Thyroid gland (tissue), 4 donors: ENCODE results near the gene OPN4. TPM values are rescaled to one million over a fixed set of nuclear protein-coding genes. Genes with fewer than 3 reads are reported as not detected.
"Not testable (repeated sequence)": the region's sequence is repeated elsewhere in the genome, so short reads cannot be mapped to it uniquely, and the experiment has no call there.

Source experiments
- DNase-seq, 2 donors: peaks; one replicate each; pipeline ENCODE4 v3.0.0-alpha.2; 2019
- H3K27ac ChIP-seq, 3 donors: fragments of 200-600 bp; sonication (generic); 1 replicate in 2 of 3; 2 replicates in 1 of 3; pipeline ENCODE4 v1.5.1; 2016 to 2019; ENCODE audit warnings: mild to moderate bottlenecking in 1 of 3, moderate library complexity in 1 of 3
- H3K27me3 ChIP-seq: fragments of 200-600 bp; sonication (generic); one replicate; pipeline ENCODE4 v1.5.1; 2019
- H3K36me3 ChIP-seq, 2 donors: fragments of 200-600 bp; sonication (generic); one replicate each; pipeline ENCODE4 v1.5.1; 2016 to 2019
- H3K4me1 ChIP-seq, 2 donors: fragments of 200-600 bp; sonication (generic); one replicate each; pipeline ENCODE4 v1.5.1; 2017 to 2019
- H3K4me3 ChIP-seq, 3 donors: fragments of 200-600 bp; sonication (generic); replicated peaks in 1 of 3; 1 replicate in 2 of 3; 2 replicates in 1 of 3; pipeline ENCODE4 v1.5.1; 2016; ENCODE audit warnings: mild to moderate bottlenecking in 1 of 3
- H3K9me3 ChIP-seq: fragments of 200-600 bp; sonication (generic); one replicate; pipeline ENCODE4 v1.5.1; 2017
- POLR2A ChIP-seq, 2 donors: fragments of 450-650 bp; IDR thresholded peaks; one replicate each; pipeline ENCODE4 v1.6.1; 2017; ENCODE audit warnings: antibody characterized with exemption in 2 of 2, mild to moderate bottlenecking in 2 of 2, moderate library complexity in 1 of 2
- WGBS, 2 donors: methylation state at CpG; one replicate each; pipeline ENCODE4 v1.1.5; 2017; 5-methylcytosine and 5-hydroxymethylcytosine counted together
- intact Hi-C: fragments of 100-400 bp; cut with DNase I; formaldehyde crosslinking; loops from one replicate; pipeline ENCODE4 v1.15.1; 2023
- total RNA-seq, 4 donors: library from RNA; depleted of rRNA; stranded (reverse); fragments of >200 nt; gene quantifications; one replicate each; pipeline ENCODE4 v1.2.3, GENCODE V29; 2016
- TF ChIP-seq, protein P1 (sequence below), 6 experiments: fragments of 200-600 bp in 3 of 6; fragments of 450-650 bp in 3 of 6; sonication (generic) in 3 of 6; IDR thresholded peaks; one replicate each; pipeline ENCODE4 v1.5.1; 2016 to 2019; ENCODE audit warnings: antibody characterized with exemption in 6 of 6, mild to moderate bottlenecking in 2 of 6, inconsistent platforms in 1 of 6, moderate library complexity in 1 of 6

Gene OPN4
- total RNA-seq, 4 donors from 2014 or later, result 0.24 TPM; not detected in 3

DNA sequence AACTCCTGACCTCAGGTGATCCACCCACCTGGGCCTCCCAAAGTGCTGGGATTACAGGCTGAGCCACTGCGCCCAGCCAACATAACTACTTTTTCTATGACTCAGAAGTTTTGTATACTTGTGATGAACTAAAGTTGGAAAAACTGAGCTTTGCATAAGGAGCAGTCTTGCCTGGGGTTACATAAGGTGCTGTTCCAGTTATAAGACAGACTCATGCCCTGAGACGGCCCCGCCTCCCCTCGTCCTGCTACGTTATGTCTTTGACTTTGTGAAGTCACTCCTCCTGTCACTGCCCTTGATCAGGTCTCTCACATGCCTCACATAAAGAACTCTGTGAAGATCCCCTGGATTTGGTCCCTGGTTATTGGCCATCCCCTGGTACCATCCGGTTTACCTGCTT, 40.4 kb upstream of the OPN4 start:
- H3K27ac ChIP-seq, result no peak overlapping the region
- DNase-seq, result no peak
- H3K4me3 ChIP-seq, result no peak overlapping the region
- intact Hi-C loops, result no loop called here
- no peak for TF ChIP-seq POLR2A (IDR thresholded peaks at IDR 0.05)
- TF ChIP-seq, protein P1, sequence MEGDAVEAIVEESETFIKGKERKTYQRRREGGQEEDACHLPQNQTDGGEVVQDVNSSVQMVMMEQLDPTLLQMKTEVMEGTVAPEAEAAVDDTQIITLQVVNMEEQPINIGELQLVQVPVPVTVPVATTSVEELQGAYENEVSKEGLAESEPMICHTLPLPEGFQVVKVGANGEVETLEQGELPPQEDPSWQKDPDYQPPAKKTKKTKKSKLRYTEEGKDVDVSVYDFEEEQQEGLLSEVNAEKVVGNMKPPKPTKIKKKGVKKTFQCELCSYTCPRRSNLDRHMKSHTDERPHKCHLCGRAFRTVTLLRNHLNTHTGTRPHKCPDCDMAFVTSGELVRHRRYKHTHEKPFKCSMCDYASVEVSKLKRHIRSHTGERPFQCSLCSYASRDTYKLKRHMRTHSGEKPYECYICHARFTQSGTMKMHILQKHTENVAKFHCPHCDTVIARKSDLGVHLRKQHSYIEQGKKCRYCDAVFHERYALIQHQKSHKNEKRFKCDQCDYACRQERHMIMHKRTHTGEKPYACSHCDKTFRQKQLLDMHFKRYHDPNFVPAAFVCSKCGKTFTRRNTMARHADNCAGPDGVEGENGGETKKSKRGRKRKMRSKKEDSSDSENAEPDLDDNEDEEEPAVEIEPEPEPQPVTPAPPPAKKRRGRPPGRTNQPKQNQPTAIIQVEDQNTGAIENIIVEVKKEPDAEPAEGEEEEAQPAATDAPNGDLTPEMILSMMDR (IDR thresholded peaks at IDR 0.05), result no peak
- H3K4me1 ChIP-seq, result no peaks in the 10 kb centered on the region
- H3K27me3 ChIP-seq, result no peaks in the 10 kb centered on the region
- WGBS, 2 donors, result 92% methylated on average over 6 of the region's 6 CpGs
- H3K36me3 ChIP-seq, result no peaks in the 10 kb centered on the region
- no peaks in the 10 kb centered on the region for H3K9me3 ChIP-seq

- 85 to 92% methylated on average over 4 of the region's 4 CpGs for WGBS, 2 donors
- no peak for DNase-seq
- no peaks in the 10 kb centered on the region for H3K27me3 ChIP-seq
- no peaks in the 10 kb centered on the region for H3K4me1 ChIP-seq
- H3K4me3 ChIP-seq, result no peak overlapping the region
- intact Hi-C loops, result no loop called here
- TF ChIP-seq, protein P1 (IDR thresholded peaks at IDR 0.05), result no peak
- no peak for TF ChIP-seq POLR2A (IDR thresholded peaks at IDR 0.05)
- no peak overlapping the region for H3K27ac ChIP-seq
- H3K9me3 ChIP-seq, result no peaks in the 10 kb centered on the region
- no peaks in the 10 kb centered on the region for H3K36me3 ChIP-seq
Observed at GRCh38 chr10:86614853-86615252, 39.5 kb upstream of the OPN4 start.

DNA sequence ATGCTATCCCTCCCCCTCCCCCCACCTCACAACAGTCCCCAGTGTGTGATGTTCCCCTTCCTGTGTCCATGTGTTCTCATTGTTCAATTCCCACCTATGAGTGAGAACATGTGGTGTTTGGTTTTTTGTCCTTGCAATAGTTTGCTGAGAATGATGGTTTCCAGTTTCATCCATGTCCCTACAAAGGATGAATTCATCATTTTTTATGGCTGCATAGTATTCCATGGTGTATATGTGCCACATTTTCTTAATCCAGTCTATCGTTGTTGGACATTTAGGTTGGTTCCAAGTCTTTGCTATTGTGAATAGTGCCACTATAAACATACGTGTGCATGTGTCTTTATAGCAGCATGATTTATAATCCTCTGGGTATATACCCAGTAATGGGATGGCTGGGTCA, 37.1 kb upstream of the OPN4 start:
- DNase-seq, H3K36me3 ChIP-seq, H3K27me3 ChIP-seq, H3K9me3 ChIP-seq, H3K27ac ChIP-seq, H3K4me1 ChIP-seq, intact Hi-C loops, H3K4me3 ChIP-seq: not testable (repeated sequence)
- WGBS, 2 donors, result 89 to 96% methylated on average over 2 of the region's 2 CpGs

DNA sequence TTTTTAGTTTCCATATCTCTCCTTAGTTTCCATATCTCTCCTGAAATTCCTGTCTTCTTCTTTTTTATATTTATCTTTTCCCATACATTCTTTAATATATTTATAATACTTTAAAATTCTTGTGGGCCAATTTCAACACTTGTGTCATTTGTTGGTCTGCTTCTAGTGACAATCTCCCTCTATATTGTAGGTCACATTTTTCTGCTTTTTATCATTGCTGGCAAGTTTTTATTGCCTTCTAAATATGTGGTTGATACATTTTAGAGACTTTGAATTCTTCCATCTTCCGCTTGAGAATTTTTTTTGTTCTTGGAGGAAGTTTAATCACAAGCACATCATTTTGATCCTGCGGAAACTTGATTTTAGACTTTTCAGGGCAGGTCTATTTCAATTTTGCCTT, 26.0 kb upstream of the OPN4 start:
- no peak for DNase-seq
- WGBS, 2 donors, result 92 to 96% methylated on average over 2 of the region's 2 CpGs

GRCh38 chr10:86630079-86630478, 24.3 kb upstream of the OPN4 start:
- intact Hi-C loops, result no loop called here
- H3K4me3 ChIP-seq, result no peak overlapping the region
- TF ChIP-seq, protein P1 (IDR thresholded peaks at IDR 0.05), result no peak
- no peak for TF ChIP-seq POLR2A (IDR thresholded peaks at IDR 0.05)
- H3K9me3 ChIP-seq, result no peaks in the 10 kb centered on the region
- H3K27ac ChIP-seq, result no peak overlapping the region
- H3K4me1 ChIP-seq, result peaks cover 7 to 17% of the 10 kb centered on the region in 2 donors
- 8 to 17% methylated on average over 2 of the region's 2 CpGs for WGBS, 2 donors
- peak; percentile 39 to 49 for DNase-seq
- no peaks in the 10 kb centered on the region for H3K27me3 ChIP-seq
- no peaks in the 10 kb centered on the region for H3K36me3 ChIP-seq

More for the DNA sequence above, 26.0 kb upstream of the OPN4 start:
- Histone ChIP-seq H3K27ac (no peak overlapping the region), H3K4me1 (peaks cover 7 to 17% of the 10 kb centered on the region in 2 donors), H3K9me3 (no peaks in the 10 kb centered on the region), H3K27me3 (no peaks in the 10 kb centered on the region), H3K36me3 (no peaks in the 10 kb centered on the region), H3K4me3 (no peak overlapping the region)
- intact Hi-C loops, result no loop called here
- TF ChIP-seq, protein P1 (IDR thresholded peaks at IDR 0.05), result no peak
- no peak for TF ChIP-seq POLR2A (IDR thresholded peaks at IDR 0.05)
